HG03457 (cell line): ENCODE results near the gene CLMN.

Experiments
- ATAC-seq: cut with Tn5 transposase; IDR thresholded peaks from one replicate; pipeline ENCODE4 v1.9.1; 2021; ENCODE audit warnings: moderate number of reproducible peaks; ENCODE audit not compliant: unreplicated experiment

CLMN gene

GRCh38 chr14:95264271-95264973, 55.3 kb downstream of the CLMN start:
- ATAC-seq, result no peak

- no peak for ATAC-seq
Measured at GRCh38 chr14:95263527-95264231, 56.0 kb downstream of the CLMN start.

- ATAC-seq, result no peak
Measured at GRCh38 chr14:95262511-95262891, 57.2 kb downstream of the CLMN start.

GRCh38 chr14:95261616-95262510, 57.8 kb downstream of the CLMN start:
- ATAC-seq, result no peak

- no peak for ATAC-seq
Measured at GRCh38 chr14:95260537-95261361, 59.0 kb downstream of the CLMN start.

- no peak for ATAC-seq
Measured at GRCh38 chr14:95258754-95259593, 60.7 kb downstream of the CLMN start.

GRCh38 chr14:95258156-95258555, 61.6 kb downstream of the CLMN start:
- no peak for ATAC-seq

GRCh38 chr14:95257521-95257920, 62.2 kb downstream of the CLMN start:
- ATAC-seq, result no peak

- no peak for ATAC-seq
Measured at GRCh38 chr14:95256776-95257060, 63.0 kb downstream of the CLMN start.

- ATAC-seq, result no peak
Measured at GRCh38 chr14:95256002-95256775, 63.5 kb downstream of the CLMN start.

- no peak for ATAC-seq
Measured at GRCh38 chr14:95255487-95255886, 64.2 kb downstream of the CLMN start.

- ATAC-seq, result no peak
Measured at GRCh38 chr14:95255013-95255412, 64.7 kb downstream of the CLMN start.

- ATAC-seq, result no peak
Measured at GRCh38 chr14:95254288-95254687, 65.4 kb downstream of the CLMN start.

- no peak for ATAC-seq
Measured at GRCh38 chr14:95253039-95253630, 66.6 kb downstream of the CLMN start.

GRCh38 chr14:95252219-95252618, 67.5 kb downstream of the CLMN start:
- no peak for ATAC-seq

GRCh38 chr14:95250936-95251335, 68.8 kb downstream of the CLMN start:
- no peak for ATAC-seq

- no peak for ATAC-seq
Measured at GRCh38 chr14:95250140-95250769, 69.5 kb downstream of the CLMN start.

- no peak for ATAC-seq
Measured at GRCh38 chr14:95248432-95248831, 71.3 kb downstream of the CLMN start.
